ENCODE data around the gene PAPPA.

DNA sequence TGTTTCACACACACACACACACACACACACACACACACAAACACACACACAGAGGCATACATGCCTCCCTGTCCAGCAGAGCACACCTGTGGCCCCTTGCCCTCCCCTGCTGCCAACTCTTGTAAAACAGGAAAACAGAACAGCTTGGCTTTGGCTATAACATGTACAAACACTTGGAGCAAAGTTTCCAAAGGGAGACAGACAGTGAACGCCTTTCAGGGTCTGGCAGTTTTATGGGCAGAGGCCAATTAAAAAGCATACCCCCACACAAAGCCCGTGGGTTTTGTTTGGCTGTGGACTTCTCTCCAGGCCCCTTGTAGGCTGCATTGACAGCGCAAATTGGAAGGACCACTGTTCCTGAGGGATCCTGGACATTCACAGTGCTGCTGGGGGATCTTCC lies 265.6 kb downstream of the PAPPA start:
- TF ChIP-seq ZNF311 (tag by site-specific recombination; IDR thresholded peaks at IDR 0.05; ENCODE audit: borderline replicate concordance): no peak
- TF ChIP-seq ZNF10 (tag by site-specific recombination; IDR thresholded peaks at IDR 0.05): no peak
- no peak for TF ChIP-seq CTCF (tag by site-specific recombination; IDR thresholded peaks at IDR 0.05)
- no peak for TF ChIP-seq ZNF585B (tag by site-specific recombination; IDR thresholded peaks at IDR 0.05)
- TF ChIP-seq, protein P1, sequence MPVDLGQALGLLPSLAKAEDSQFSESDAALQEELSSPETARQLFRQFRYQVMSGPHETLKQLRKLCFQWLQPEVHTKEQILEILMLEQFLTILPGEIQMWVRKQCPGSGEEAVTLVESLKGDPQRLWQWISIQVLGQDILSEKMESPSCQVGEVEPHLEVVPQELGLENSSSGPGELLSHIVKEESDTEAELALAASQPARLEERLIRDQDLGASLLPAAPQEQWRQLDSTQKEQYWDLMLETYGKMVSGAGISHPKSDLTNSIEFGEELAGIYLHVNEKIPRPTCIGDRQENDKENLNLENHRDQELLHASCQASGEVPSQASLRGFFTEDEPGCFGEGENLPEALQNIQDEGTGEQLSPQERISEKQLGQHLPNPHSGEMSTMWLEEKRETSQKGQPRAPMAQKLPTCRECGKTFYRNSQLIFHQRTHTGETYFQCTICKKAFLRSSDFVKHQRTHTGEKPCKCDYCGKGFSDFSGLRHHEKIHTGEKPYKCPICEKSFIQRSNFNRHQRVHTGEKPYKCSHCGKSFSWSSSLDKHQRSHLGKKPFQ (tag by site-specific recombination; IDR thresholded peaks at IDR 0.05): no peak
- no peak for TF ChIP-seq REST (tag by site-specific recombination; IDR thresholded peaks at IDR 0.05)
- TF ChIP-seq ZNF792 (tag by site-specific recombination; IDR thresholded peaks at IDR 0.05): no peak

All from HEK293 (cell line).